ENCODE measurements around the gene CDC16.

- TF ChIP-seq, protein P1, sequence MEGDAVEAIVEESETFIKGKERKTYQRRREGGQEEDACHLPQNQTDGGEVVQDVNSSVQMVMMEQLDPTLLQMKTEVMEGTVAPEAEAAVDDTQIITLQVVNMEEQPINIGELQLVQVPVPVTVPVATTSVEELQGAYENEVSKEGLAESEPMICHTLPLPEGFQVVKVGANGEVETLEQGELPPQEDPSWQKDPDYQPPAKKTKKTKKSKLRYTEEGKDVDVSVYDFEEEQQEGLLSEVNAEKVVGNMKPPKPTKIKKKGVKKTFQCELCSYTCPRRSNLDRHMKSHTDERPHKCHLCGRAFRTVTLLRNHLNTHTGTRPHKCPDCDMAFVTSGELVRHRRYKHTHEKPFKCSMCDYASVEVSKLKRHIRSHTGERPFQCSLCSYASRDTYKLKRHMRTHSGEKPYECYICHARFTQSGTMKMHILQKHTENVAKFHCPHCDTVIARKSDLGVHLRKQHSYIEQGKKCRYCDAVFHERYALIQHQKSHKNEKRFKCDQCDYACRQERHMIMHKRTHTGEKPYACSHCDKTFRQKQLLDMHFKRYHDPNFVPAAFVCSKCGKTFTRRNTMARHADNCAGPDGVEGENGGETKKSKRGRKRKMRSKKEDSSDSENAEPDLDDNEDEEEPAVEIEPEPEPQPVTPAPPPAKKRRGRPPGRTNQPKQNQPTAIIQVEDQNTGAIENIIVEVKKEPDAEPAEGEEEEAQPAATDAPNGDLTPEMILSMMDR (conservative IDR thresholded peaks at IDR 0.05): no peak
- TF ChIP-seq ZFX (IDR thresholded peaks at IDR 0.05): no peak
These were observed 38.3 kb downstream of the CDC16 start for GRCh38 chr13:114272977-114273376.
